GM21717 (cell line): ENCODE data around the gene PPP2R3B.
"Not testable (repeated sequence)": the region's sequence is repeated elsewhere in the genome, so short reads cannot be mapped to it uniquely, and the experiment has no call there.

ENCODE experiments used
- ATAC-seq: cut with Tn5 transposase; IDR thresholded peaks from one replicate; pipeline ENCODE4 v1.9.1; 2021; ENCODE audit warnings: mild to moderate bottlenecking, moderate library complexity; ENCODE audit not compliant: unreplicated experiment

Gene PPP2R3B

DNA sequence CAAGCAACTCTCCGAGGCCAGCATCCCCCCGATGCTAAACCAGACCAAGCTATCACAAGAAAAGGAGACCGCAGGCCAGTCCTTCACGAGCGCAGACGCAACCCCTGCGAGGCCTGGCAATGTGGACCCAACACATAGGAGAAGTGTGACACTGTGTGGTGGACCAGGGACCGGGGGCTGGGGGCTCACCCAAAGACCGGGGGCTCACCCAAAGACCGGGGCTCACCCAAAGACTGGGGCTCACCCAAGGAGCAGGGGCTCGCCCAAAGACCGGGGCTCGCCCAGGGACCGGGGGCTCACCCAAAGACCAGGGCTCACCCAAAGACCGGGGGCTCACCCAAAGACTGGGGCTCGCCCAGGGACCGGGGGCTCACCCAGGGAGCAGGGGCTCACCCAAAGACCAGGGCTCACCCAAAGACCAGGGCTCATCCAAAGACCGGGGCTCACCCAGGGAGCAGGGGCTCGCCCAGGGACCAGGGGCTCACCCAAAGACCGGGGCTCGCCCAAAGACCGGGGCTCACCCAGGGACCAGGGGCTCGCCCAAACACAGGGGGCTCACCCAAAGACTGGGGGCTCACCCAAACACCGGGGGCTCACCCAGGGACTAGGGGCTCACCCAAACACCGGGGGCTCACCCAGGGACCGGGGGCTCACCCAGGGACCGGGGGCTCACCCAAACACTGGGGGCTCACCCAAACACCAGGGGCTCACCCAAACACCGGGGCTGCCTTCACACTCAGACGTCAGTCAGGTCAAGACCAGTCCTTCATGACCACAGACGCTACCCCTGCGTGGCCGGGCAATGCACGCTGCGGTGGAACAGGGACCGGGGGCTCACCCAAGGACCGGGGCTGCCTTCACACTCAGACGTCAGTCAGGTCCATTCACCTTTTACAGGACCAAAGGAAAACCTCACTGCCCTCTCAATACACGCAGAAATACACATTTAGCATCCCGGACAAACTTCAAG lies 32.9 kb downstream of the PPP2R3B start:
- no peak for ATAC-seq

DNA sequence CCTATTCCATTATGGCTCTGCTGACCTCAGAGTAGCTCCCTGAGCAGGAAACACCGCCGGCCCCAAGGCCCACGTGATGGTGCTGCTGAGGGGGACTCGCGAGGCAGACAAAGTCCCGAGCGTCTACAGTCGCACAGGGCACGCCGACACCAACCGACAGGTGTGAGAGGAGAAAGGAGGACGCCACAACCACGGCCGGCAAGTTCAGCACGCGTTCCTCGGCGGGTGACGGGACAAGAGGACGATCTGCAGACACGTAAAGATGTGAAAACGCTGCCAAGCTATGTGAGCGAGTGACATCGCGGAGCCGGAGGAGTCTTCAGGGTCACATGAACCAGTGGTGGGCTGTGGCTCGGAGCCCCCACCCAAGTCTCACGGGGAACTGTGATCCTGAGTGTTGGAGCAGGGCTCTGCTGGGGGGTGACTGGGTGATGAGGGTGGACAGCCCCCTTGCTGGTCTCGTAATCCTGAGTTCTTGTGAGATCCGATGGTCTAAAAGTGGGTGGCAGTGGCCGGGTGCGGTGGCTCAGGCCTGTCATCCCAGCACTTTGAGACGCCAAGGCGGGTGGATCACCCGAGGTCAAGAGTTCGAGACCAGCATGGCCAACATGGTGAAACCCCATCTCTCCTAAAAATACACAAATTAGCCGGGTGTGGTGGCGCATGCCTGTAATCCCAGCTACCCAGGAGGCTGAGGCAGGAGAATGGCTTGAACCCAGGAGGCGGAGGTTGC lies 34.0 kb downstream of the PPP2R3B start:
- no peak for ATAC-seq

DNA sequence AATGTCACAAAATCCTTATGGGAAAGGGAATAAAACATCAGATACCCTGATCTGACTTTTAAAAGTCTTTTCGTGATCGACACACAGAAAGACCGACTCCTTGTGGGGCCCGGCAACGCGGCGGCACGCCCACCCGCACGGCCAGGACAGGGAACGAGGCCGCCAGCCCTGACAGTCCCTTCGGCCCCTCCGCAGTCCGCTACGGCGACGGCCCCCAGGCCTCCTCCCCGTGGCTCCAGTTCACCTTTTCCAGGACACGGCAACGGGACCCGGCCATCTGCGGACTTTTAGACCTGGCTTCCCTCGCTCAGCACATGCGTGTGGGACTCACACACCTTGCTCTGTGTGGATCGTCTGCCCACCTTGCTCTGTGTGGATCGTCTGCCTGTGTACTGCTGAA lies 34.5 kb downstream of the PPP2R3B start:
- no peak for ATAC-seq

DNA sequence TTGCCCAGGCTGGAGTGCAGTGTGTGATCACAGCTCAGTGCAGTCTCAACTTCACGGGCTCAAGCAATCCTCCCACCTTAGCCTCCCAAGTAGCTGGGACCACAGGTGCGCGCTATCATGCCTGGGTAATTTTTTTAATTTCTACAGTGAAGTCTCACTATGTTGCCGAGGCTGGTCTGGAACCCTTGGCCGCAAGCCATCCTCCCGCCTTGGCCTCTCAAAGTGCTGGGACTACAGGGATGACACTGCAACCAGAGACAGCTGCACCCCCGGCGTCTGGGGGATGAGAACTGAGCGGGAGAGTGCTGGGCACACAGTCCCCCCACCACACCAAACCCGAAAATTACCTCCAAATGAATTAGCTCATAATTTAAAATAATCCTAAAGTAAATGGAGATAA lies 35.0 kb downstream of the PPP2R3B start:
- no peak for ATAC-seq

DNA sequence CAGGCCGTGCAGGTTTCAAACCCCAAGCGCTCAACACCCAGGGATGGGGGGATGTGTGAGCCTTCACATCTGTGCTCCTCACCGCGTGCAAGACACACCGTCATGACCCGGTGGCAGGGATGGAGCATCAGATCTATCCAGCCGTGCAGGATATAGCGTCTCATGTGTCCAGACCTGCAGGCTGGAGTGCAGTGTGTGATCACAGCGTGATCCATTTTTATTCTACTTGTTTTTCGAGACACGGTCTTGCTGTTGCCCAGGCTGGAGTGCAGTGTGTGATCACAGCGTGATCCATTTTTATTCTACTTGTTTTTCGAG lies 35.4 kb downstream of the PPP2R3B start:
- ATAC-seq, result not testable (repeated sequence)

DNA sequence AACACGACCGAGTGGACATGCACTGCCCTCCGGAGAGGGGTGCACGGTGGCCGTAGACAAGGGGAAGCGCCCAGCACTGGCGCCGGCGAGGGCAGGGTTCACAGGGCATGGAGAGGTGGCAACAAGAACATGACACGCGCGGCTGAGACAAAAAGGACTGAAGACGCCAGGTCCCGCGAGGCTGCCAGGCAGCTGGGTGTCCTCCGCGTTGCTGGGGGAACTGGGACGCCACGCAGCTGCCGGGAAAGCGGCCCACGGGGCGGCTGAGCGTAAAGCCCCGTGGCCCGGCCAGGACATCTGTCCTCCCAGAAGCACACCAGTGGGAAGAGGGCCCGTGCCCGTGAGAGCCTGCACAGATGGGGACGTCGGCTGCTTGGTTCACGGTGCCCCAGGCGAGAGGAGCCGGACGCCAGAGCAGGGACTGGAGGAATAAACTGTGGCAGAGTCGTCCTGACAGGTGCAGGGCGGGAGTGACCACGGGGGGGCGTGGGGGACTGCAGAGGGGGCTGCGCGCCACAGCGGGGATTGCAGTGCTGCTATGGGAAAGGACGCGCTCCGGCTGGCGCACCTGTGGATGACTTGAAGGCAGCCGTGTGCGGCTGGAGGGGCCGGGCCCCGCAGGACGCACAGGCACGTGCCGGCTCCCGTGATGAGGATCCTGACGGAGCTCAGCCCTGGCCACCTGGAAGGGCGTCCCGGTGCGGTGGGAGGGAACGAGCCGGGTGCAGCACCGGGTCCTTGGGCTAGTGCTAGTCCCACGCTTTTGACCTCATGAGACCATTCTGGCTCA lies 36.0 kb downstream of the PPP2R3B start:
- no peak for ATAC-seq

DNA sequence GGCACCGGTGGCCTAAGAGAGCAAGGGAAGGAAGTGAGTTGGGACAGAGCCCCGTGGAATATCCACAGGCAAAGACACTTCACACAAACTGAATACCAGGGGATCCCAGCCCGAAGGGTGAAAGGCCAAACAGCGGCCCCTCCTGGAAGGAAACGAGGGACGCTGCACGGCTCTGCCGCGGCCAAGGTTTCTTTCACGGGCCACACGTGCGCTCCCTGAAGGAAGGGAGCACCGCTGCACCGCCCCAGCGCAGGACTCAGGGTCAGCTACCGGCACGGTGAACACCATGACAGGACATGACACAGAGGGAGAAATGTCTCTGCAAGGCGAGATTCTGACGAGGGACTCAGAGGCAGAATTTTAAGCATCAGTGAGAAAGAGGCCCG lies 36.6 kb downstream of the PPP2R3B start:
- ATAC-seq, result no peak

DNA sequence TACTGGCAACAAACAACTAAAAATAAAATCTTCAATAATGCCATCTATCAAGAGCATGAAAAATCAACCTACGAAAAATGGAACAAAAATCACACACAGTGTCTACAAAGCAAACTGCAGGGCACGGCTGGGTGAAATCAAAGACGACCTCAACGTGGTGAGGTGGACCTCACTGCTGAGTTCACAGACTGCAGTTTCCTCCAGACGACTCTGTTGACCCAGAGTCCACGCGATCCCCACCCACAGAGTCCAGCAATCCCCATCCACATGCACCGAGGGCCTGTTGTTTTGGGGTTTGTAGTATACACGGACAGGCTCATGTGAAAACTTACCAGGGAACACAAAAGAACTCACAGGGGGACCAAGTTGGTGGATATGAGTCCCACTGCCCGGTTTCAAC lies 37.0 kb downstream of the PPP2R3B start:
- no peak for ATAC-seq

DNA sequence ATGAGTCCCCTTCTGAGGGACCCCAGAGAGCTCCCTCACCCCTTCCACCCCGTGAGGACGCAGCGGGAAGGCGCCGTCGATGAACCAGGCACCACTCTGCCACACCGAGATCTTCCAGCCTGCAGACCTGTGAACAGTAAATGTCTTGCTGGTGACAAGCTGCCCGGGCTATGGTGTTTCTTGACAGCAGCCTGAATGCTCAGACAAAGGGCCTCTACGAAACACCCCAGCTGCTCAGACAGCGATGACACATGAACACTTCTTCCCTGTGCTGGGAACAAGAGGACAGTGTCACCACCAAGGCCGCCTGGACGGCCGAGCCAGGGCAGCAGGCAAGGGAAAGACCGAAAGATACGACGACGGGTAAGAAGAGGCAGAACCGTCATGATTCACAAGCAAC lies 37.5 kb downstream of the PPP2R3B start:
- no peak for ATAC-seq

DNA sequence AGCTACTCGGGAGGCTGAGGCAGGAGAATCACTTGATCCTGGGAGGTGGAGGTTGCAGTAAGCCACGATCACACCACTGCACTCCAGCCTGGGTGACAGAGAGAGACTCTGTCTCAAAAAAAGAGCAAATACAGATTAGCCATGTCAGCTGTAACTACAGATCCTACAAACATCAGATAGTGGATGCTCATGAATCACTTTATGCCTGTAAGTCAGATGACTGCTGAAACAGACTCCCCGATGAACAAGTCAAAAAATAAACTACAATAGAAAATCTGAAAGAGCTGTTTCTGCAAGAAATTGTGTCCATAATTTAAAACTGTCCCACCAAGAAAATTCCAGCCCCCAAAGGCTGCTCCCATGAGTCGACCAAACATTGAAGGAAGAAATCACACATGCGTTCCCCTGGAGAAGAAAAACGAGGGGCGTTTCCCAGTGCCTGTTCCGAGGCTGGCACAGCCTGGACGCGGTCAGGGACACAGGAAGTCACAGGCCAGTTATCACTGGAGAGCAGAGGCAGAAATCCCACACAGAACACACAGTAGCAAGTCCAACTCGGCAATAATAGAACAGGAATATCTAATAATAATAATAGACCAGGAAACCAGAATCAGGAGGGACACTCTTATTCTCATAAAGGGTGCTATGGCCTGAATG lies 38.1 kb downstream of the PPP2R3B start:
- ATAC-seq, result no peak

DNA sequence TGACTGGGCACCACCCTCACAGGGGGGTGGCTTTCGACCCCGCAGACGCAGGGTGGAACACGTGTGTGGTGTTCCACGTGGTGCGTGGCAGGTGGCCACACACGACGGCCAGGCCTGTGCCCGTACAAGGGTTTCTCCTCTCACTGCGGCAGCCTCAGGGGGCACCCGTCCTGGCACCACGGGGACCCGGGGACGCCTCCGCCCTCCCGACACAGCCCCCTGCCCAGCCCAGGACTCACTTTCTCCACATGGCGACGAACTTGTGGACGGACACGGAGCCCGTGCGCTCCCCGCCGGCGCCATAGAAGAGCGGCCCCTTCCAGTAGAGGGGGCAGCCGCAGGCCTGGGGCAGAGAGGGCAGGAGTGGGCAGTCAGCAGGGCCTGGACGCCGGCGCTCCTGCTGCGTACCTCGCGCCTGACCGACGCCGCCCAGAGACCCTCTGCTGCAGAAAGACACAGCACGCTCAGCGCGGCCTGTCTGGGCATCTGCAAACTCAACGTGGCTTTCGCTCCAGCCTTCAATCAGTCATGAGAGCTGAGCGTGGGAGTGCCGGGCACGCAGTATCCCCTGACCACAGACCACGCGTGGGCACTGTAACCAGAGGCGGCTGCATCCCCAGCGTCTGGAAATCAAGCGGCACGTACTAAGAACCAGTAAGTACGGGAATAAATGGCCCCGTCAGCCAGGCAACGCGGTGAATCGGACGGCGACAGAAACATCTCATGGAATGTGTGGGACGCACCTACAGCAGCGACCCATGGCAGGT lies 39.2 kb downstream of the PPP2R3B start:
- ATAC-seq, result no peak

DNA sequence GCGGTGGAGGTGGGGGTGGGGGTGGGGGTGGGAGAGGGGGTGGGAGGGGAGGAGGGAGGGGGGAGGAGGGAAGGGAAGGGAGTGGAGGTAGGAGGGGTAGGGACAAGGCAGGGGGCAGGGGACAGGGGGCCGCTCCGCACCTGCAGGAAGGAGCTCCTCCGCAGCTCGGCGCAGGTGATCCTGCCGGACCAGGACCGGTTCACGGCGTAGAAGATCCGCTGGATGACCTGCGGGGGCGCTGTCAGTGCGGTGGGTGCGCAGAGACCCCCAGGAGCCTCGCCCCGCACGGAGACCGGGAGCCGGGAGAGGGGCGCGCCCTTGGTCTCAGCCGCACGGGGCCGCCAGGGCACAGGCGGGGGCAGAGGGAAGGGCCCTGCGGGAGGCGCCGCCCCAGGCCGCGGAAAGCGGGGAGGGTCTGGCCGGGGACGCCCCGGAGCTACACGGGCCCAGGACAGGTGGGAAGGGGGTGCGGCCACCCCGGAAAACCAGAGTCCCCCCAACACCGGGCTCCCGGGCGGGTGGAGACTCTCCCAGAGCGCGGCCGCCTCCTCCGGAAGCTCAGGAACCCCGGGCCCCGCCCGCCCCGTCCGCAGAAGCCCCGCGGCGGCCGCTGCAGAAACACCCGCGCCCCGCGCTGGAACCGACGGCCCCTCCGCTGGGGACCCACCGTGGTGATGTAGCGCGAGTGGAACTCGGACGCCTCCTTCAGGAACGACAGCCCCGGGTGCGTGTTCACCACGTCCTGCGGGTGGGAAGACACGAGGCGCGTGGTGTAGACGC lies 40.5 kb downstream of the PPP2R3B start:
- ATAC-seq, result no peak

DNA sequence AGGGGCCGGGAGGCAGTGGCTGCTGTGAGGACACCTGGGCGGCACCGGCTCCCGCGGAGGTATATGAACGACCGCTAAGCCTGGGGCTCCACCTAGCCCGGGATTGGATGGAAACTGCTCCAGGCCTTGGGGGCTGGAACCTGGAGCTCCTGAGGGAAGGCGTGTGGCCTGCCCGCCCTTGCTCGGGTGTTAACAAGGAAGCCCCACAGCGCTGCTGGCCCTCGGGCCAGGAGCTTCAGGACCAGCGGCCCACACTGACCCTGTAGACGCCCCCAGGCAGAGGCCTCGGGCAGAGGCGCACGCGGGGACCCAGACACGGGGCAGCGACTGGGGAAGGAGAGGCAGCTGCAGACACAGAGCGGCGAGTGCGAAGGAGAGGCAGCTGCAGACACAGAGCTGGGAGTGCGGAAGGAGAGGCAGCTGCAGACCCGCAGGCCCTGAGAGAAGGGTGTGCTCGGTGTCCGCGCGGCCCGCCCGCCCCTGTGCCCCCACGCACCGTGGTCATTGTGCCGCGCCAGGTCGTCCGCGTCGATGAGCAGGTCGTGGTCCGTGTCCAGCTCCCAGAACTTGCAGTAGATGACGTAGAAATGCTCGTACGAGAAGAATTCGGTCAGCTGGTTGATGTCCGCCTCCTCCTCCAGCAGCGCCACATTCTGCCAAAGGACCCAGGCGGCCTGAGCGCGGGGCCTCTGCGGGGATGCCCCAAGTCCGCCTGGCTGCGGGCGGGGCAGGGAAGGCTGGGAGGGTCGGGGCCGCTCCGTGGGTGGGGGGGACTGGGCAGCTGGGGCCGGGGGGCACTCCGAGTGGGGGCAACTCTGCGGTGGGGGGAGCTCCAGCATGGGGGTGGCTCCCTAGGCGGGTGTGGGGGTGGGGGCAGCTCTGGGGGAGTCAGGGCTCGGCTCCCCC lies 41.4 kb downstream of the PPP2R3B start:
- no peak for ATAC-seq

DNA sequence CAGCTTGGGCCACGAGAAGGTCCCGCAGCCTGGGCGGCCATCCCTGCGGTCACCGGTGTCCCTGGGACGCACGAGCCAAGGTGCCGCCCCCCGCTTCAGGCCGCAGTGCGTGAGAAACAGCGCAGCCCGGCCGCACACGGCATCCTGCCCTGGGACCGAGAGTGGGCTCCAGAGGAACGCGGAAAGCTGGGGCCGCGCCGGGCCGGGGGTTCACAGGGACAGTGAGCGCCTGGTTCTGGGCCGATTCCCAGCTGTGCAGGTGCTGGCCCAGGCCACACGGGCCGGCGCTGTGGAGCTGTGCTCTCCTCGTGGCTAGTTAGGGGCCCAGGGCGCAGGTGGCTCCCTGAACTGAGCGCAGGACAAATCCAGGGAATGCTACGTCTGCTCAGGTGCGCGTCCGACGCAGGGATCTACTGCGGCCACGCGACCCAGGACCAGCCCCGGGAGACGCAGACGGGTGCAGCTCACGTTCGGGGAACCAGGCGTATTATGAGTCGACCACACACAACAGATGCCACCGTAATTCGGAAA lies 42.3 kb downstream of the PPP2R3B start:
- ATAC-seq, result no peak

DNA sequence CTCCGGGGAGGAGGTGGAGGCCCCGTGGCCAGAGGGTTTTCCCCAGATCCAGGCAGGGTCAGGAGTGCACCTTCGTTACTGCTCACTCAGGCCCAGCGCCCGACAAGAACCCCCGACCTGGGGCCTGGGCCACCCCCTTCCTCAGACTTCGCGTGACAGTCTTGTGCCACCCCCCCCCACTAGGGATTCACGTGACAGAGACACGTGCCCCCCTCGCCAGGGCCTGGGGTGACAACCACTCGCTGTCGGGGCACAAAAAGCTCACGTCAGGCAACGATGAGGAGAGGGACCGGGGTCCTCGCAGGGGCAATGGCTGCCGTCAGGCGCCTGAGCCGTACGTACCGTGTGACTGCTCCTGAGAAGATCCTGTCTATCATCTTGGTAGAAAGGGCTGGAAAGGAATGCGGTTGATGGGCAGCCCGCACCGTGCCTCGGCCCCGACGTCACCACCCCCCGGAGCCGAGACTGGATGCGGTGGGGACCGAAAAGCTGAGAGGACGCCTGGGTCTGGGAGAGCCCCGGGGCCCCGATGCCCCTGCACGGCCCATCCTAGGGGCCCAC lies 45.1 kb downstream of the PPP2R3B start:
- ATAC-seq, result no peak

DNA sequence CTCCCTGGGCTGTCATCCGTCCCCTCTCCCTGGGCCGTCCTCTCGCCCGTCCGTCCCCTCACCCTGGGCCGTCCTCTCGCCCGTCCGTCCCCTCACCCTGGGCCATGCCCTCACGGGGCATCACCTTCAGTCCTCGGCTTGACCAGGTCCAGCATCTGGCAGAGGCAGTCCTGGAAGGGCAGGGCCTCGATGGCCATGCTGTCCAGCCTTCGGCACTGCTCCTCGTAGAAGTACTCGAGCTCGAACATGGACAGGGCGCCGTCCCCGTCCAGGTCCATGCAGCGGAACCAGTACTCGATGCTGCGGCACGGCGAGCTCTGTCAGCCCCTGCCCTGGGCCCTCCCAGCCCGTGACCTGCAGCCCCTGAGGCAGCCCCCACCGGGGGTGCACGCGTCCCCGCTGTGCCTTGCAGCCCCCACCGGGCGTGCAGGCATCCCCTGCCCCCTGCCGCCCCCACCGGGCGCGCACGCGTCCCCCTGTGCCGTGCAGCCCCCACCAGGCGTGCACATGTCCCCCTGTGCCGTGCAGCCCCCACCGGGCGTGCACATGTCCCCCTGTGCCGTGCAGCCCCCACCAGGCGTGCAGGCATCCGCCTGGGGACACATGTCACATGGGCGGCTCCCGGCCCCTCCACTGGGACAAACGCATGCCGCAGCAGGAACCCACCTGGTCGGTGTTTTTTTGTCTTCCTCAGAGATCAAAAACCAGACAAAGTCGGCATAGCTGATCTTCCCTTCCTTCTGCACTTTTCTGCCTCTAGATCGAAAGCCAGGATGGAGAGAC lies 45.9 kb downstream of the PPP2R3B start:
- ATAC-seq, result no peak

DNA sequence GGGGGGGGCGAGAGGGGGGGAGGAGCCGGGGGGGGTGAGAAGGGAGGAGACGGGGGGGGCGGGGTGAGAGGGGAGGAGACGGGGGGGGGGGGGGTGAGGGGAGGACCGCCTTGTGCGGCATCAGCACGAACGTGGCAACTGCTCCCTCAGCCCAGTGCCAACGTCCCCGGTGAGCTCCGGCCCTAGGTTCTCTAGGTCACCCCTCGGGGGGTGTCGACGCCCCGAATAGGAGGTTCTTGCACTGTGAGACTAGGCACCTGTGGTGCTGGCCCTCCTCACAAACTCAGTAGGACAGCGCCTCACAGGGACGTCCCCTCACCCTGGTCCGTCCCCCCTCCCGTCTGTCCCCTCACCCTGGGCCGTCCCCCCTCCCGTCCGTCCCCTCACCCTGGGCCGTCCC lies 46.6 kb downstream of the PPP2R3B start:
- ATAC-seq, result no peak
